HT1080 (cell line): ENCODE results near the gene PRR16. TPM values are rescaled to one million over a fixed set of nuclear protein-coding genes. Genes with fewer than 3 reads are reported as not detected.
A peak's percentile ranks its signal among the peaks of the same experiment; 100 is the strongest.

Source experiments
- DNase-seq: peaks from one replicate; pipeline ENCODE4 v3.0.0-alpha.2; 2015; ENCODE audit warnings: low read depth
- total RNA-seq: library from RNA; depleted of rRNA; stranded (reverse); fragments of >200 nt; shearing (Covaris generic); gene quantifications from 2 replicates; pipeline ENCODE4 v1.2.3, GENCODE V29; 2014

Gene PRR16
- total RNA-seq, 1 experiment from 2014 or later = 2.1 TPM

DNA sequence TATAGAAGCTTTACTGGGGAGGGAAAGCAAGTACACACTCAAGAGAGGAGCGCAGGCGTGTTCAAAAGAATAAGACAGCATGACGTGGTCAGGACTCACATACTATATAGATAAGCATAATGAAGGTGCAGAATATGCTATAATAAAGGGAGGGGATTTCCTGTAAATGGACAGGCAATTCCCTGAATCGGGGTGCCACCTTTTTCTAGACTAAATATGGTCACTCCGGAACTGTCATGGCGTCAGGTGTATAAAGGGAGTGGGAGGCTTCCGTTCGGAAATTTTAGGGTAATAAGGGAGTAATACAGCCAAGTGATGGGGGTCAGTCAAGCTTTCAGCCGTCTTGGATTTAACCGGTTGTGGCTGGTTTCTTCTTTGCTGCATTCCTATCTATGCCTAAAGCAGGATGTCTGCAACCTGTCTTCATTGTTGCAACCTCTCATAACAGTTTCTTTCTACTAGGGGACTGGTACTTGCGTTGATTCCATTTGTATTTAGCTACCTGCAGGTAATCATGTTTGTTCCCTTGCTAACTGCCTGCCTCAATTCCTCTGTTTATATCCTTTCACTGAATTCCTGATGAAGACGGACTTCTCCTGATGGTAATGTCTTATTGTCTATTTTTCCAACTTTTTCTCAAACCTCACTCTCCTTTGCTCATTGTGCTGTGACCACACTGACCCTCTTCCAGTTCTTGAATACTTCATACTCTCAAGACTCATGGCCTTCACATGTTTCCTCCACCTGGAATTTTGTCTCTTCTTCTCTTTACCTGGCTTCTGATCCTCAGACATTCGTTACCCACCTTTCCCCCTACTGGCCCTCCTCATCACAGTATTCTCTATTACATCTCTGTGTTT lies 48.9 kb downstream of the PRR16 start:
- no peak for DNase-seq

DNA sequence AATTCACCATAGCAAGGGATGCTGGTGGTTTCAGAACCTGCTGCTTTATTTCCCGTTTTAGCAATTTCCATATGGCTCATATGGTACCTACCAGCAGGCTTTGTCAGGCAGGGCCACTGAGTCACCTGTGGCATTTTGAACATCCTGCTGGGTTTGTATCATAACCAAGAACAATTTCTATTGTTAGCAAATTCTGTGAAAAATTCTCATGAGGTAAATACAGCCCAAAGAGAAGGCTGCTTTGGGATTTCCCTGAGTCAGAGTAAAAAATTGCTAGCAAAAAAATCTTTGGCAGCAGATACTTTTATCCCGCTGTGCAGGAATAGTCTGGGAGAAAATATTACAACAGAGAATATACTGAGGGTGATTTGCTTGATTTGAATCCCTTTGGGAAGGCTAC lies 52.7 kb downstream of the PRR16 start:
- peak; percentile 26 for DNase-seq

GRCh38 chr5:120517607-120518252 lies 53.6 kb downstream of the PRR16 start:
- no peak for DNase-seq

- no peak for DNase-seq
Observed at GRCh38 chr5:120518581-120518980, 54.5 kb downstream of the PRR16 start.

DNA sequence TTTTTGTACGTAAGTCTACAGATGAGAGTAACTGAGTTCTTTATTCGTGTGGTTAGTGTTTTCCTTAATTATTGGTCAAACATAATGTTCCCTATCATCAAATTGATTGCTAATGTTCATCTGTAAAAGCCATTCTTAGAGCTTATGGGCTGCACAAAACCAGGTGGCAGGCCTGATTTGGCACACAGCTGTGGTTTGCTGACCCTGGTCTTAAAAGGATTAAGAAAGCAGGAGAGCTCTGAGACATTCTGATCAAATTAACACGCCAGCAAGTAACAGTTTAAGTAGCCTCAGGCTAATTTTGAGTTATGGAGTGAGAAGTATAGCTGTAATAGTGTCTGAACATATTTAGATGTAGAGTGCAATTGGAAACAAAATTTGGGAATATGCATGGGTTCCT lies 63.2 kb downstream of the PRR16 start:
- no peak for DNase-seq

- no peak for DNase-seq
Observed at GRCh38 chr5:120528609-120529008, 64.5 kb downstream of the PRR16 start.

DNA sequence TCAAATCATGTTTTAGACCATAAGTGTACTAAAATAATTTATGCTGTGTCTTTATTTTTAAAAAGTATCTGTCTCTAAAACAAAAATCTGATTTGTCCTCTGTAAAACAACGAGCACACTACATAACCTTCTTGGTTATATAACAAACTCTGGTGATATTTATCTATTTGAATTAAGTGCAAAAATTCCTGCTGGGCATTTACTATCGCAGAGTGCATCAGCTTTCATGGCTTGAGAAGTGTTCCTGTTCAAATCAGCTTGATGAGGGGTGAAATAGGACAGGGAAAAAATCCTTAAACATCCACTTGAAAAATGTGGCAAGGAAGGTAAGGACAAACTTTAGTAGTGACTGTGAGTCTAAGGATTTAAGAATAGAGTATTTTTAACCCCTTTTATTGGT lies 65.3 kb downstream of the PRR16 start:
- no peak for DNase-seq

DNA sequence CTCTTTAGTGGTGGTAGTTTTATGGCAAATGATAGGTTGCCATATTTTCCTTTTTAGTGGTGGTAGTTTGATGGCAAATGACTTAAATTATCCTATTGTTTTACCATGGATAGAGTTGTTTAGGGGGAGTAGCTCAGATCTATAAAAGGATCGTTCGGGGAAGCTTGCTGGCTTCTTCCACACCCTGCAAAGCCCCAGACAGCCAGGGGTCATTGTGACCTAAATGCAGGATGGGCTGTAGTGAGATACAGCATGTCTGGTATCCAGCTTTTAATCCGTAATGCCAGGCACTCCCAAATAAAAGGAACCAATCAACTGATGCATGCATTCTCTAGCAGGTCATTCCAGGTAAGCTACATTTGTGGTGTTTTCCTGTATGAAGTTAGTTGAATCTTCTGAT lies 67.1 kb downstream of the PRR16 start:
- DNase-seq = no peak

- no peak for DNase-seq
Observed at GRCh38 chr5:120532835-120533234, 68.7 kb downstream of the PRR16 start.

DNA sequence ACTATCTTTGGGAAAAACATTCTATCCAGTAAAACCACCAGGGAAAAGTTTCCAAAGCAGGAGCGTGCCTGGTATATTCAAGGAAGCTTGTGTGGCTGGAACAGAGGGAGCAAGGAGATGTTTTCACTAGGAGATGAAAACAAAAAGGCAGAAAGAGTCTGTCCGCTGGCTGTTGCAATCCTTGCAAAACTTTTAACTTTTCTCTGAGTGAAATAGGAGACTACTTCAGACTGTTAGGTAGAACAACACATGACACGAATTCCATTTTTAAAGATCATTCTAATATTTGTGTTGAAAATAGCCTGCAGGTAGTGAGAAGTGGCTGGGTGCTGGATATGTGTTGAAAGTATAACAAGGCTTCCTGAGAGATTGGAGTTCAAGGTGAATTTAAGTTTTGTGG lies 69.5 kb downstream of the PRR16 start:
- DNase-seq = no peak

DNA sequence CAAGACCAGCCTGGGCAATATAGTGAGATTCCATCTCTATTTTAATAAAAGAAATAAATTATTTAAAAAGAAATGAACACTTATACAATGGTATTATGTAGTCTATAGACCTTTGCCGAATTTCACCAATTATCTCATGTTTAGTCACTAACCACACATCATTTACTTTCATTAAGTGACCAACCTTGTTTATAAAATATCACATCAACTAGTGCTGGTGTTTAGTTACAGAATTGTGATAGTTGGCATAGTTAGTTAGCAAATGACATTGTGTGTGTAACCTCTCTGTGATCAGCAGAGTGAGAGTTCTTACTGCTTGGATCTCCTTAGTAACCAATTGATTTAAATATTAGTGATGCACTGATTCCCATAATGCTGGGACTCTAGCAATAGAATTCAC lies 71.8 kb downstream of the PRR16 start:
- no peak for DNase-seq

- peak; percentile 41 for DNase-seq
Observed at GRCh38 chr5:120538149-120538548, 74.0 kb downstream of the PRR16 start.

- DNase-seq = no peak
Observed at GRCh38 chr5:120538644-120539043, 74.5 kb downstream of the PRR16 start.

GRCh38 chr5:120539471-120539870 lies 75.4 kb downstream of the PRR16 start:
- peak; percentile 43 for DNase-seq

GRCh38 chr5:120540097-120540496 lies 76.0 kb downstream of the PRR16 start:
- DNase-seq = no peak

GRCh38 chr5:120544043-120544442 lies 79.9 kb downstream of the PRR16 start:
- DNase-seq = no peak

DNA sequence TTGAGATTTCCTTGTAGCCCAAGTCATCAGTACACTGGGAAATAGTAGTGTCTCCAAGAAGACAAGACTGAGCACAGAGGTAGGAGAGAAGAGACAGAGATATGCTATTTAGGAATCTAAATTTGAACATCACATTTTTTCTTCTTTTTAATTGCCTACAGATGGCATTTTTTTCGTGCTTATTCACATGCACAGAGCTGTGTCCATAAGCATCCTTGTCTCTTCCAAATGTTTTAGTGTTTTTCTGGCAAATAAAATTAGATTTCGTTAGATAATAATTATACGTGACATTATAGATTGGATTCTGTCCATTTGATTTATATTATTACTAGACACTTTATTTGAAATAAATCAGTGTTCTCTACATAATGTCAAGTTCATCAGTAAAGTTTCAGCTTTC lies 80.9 kb downstream of the PRR16 start:
- DNase-seq = no peak

DNA sequence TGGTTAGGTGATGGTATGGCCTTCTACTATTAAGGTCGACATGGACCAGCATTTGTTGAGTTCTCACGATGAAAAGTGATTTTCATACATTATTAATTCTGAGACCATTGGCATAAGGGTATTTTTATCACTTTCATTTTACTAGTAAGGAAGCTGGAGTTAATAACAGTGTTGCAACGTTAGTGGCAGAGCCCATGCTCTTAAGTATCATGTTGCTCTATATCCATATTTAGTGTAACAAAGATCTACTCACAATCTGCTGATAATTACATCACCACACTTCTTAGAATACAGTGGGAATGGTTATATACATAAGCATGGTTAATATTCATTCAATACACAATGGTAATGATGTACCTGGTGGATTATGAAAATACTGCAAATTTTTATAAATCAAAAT lies 81.9 kb downstream of the PRR16 start:
- no peak for DNase-seq

DNA sequence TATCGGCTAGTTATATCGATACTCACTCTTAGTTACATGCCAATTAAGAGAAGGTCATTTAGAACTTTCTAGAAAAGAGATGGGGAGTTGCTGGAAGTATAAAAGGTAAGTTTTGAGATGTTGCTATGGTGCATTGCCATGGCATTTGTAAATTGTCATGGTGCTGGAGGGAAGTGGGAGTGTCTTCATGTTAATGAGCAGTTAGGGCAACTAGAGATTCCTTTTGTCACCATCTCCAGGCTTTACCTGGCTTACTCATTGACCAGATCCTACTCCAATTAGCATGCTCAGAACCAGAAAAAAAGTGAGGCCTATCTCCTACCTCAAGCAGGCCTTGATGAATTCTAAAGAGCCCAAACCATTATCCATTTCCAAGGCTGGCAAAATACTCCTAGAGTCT lies 82.8 kb downstream of the PRR16 start:
- no peak for DNase-seq

DNA sequence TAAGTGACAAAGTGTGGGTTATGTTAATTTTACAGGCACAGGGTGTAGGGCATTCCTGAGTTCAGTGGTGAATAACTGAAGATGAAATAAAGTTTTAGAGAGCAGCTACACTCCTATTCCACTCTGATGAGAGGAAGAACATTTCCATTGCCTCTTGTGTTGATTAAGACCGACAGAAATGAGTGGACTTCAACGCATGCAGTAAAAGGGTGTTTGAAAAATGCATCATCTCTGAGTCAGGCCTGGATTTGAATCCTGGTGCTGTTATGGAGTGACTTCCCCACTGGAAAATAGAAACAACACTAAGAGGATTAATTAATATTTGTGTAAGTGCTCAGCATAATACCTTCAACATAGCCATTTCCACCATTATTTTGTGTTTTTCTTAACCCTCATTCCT lies 86.3 kb downstream of the PRR16 start:
- no peak for DNase-seq

- no peak for DNase-seq
Observed at GRCh38 chr5:120552638-120553037, 88.5 kb downstream of the PRR16 start.

GRCh38 chr5:120555345-120555744 lies 91.2 kb downstream of the PRR16 start:
- DNase-seq = no peak

DNA sequence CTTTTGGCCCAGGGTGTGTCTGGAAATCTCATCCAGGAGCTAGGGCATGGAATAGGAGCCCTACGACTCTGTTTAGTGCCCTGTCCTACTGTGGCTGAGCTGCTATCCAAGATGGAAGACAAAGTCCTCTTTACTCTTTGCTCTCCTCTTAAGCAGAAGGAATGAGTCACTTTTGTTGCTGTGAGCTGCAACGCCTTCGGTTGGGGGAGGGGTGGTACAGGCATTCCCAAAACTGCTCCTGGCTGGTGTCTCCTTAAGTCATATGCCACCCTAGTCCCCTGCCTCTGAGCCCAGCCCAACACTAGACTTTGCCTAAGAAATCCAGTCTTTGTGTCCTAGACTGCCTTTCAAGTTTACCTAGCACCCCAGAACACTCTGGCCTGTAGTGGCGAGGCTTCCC lies 99.9 kb downstream of the PRR16 start:
- DNase-seq = peak; percentile 23
